Measurements from ENCODE around the gene LRRC66.

Gene LRRC66

GRCh38 chr4:52019936-52020657 is at the start of gene LRRC66:
Gene LRRC66, minus strand, starts transcription at chr4:52020363. Its CDS starts 2,750 bp downstream, at chr4:52017613.
- DNase-seq = no peak

- DNase-seq = no peak
Measured at GRCh38 chr4:52069571-52069970, 49.4 kb upstream of the LRRC66 start.

DNA sequence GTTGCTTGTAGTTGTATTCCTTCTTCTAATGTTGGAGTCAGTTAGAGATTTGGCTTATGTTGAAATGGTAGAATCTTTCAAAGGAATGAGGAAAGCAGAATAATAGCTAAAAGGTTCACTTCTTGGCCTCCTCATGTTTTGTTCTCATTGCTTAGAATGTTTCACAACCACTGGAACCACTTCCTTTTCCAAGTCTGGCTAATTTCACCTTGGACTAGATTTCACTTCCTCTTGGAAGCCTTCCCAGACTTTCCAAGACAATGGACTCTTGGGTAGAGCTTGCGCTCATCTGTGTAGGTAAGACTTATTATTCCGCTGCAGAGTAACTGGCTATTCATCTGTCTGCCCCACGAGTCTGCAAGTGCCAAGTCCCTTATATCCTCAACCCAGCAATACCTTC is 39.2 kb upstream of the LRRC66 start:
- no peak for DNase-seq

DNA sequence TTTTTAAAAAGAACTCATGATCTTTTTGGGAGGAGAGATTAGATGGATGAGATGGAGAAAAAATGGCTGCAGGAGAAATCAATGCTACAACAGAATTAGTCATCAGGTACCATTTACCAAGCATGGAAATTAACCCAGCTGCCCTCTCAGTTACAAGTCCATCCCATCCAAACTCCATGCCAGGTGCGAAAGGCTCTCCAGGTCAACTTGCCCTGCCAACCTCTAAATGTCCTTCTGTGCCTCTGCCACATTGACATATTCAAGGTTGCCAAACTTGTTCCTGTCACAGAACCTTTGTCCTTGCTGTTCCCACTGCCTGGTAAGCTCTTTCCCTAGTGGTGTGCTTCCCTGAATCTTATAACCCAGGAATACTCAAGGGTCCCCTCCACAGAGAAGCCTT is 38.1 kb upstream of the LRRC66 start:
- DNase-seq = no peak

DNA sequence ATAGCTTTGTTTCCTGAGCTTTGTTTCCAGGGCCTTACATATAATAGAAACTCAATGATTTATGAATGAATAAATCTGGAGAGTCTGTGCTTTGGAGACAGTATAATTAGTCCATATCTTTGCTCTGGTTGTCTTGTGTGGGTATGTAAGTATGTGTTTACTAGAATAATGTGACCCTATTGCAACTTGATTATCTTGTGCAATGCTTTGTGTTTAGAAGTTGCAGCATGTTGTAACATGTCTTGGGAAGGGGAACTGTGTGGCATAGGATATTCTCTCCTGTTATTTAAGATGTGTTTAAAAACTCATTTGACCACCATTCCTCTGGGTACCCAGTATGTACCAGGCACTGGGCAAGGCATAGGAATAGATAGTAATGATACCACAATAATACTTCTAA is 37.0 kb upstream of the LRRC66 start:
- DNase-seq = no peak

DNA sequence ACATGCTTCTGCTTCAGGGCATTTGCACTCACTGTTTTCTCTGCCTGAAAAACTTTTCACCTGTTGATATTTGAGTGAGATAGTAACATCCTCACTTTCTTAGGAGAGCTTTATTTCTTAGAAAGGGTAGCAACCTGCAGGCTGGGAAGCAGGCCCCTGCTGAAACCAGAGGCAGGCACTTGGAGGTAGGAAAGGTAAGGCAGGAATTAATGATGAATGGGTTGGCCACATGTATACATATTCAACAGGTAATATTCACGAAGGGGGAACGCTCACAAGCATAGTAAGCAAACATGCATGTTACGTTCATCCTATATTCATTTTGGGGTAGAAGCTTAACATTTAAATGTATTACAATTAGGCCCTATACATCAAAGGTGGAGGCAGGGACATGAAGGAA is 34.1 kb upstream of the LRRC66 start:
- no peak for DNase-seq

DNA sequence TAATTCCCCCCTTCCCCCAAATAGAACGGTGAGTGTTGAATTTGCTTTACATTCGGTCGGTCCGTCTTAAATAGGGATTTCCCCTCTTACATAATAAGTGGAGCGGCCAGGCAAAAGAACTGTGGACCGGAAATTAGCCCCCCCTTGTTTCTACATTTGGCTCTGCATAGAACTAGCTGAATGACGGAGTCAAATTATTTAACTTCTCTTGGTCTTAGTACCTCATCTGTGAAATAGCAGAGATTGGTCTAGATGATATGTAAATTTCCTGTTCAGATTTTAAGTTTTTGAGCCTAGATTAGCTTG is 32.3 kb upstream of the LRRC66 start:
- DNase-seq = no peak

GRCh38 chr4:52051615-52052474 is 31.7 kb upstream of the LRRC66 start:
- no peak for DNase-seq

- no peak for DNase-seq
Measured at GRCh38 chr4:52051213-52051614, 31.1 kb upstream of the LRRC66 start, which contains the start of gene SPATA18. Gene SPATA18, plus strand, starts transcription at chr4:52051304. Its CDS starts 401 bp downstream, at chr4:52051705.

- DNase-seq = no peak
Measured at GRCh38 chr4:52049266-52049665, 29.1 kb upstream of the LRRC66 start.

GRCh38 chr4:52045028-52045427 is 24.9 kb upstream of the LRRC66 start:
- DNase-seq = no peak

DNA sequence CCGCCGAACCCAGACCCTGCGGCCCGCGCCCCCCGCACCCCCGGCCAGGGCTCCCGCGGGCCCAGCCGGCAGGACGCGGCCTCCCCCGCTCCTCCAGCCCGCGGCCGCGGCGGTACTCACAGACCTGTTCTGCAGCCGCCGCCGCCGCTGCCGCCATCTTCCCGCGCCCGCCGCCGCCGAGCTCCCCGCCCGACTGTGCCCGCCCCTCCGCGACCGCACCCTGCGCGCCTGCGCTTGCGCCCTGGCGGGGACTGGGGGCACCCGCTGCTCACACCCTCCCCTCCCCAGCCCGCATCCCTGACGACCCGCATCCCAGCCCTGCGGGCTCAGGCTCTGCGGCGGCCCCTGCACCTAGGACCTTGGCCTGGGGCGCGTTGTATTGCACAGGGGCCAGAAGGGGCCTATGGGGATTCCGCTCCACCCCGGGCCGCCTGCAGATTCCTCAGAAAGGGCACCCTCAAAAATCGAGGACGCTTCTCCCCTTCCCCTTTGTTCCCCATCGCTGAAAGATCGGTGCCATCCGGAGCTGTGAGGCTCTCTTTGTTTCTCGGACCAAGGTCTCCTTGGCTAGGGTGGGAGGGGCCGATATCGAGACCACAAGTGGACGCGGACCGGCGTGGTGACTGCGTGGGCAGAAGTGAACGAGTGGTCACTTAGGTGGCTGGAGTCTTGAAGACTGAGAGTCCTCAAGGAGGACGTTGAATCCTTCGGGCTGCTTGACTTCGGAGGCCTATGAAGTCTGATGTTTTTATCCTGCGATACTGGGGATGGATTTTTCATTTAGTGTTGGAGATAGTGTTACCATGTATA is 18.1 kb upstream of the LRRC66 start, which contains the start of gene SGCB:
Gene SGCB, minus strand, starts transcription at position 197 of the 810 bp plus-strand sequence. Its CDS starts 40 bp downstream, at position 157.
- peak; percentile 67 for DNase-seq

- DNase-seq = no peak
Measured at GRCh38 chr4:52037689-52038102, 17.5 kb upstream of the LRRC66 start.

GRCh38 chr4:52036886-52037530 is 16.8 kb upstream of the LRRC66 start:
- no peak for DNase-seq

GRCh38 chr4:52035190-52035589 is 15.0 kb upstream of the LRRC66 start:
- no peak for DNase-seq

DNA sequence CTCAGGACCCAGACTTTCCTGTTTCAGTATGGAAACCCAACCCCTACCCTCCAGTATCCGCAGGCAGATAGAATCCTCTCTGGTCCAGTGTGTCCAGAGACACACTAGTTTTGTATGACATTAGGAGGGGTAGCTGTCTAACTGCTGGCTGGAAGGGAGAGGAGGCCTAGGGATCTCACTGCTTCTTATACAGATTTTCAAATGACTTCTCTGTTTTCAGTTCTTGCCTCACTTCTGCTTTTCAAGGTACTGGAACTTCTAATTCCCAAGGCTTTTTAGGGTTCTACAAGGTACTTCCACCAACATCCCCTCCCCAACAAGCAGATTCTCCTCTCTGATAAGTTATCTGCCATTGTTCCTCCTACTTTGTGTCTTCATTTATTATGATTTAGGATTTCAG is 11.8 kb upstream of the LRRC66 start:
- no peak for DNase-seq

DNA sequence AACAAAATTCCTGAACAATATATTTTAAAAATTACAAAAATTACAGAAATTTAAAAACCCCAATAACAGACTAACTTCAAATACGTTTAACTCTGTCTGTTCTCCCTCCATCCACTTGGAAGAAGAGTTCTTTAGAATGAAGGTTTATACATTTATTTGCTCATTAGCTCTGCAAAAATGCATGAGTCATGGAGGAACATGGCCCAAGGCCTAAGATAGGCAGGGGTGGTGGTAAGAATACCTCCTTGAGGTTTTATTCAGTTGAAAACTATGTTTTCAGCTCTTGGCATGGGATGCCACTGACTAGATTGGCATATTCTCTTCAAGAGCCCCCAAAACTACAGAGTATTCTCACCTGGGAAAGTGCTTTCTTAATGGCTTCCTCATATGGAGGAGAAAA is 8.8 kb upstream of the LRRC66 start:
- no peak for DNase-seq

GRCh38 chr4:52017814-52018213 is 2.3 kb downstream of the LRRC66 start:
- no peak for DNase-seq

DNA sequence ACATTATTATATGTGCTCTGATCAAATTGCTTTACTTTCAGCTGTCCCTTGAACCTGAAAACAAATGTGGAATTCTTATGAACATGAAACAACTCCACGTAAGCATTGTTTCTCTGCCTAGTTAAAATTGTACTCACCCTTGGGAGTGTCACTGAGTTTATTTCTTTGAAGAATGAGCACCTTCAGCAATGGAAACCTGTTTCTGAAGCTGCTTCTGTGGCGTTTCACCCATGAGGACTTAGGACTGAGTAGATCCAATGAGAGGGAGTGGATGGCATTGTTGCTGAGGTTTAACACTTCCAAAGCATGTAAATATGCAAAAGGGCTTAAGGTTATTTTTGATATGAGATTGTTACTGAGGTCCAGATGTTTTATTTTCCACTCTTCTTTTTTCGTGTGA is 3.2 kb downstream of the LRRC66 start:
- no peak for DNase-seq

DNA sequence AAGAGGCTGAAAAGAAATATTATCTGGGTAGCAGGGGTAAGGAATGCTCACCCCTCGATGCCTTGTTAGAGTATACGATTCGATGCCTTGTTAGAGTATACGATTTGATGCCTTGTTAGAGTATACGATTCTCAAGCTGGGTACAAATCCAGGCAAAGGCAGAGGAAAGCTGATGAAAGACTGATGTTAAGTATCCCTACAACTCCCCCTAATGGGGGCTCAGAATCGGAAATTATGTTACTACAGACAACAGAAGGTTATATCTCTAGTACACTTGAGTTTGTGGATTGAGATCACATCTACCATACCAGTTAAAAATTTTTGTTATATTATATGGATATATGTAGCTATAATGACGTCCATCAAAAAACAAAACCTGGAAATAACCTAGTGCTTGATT is 4.8 kb downstream of the LRRC66 start:
- no peak for DNase-seq

GRCh38 chr4:52014903-52015302 is 5.3 kb downstream of the LRRC66 start:
- no peak for DNase-seq

DNA sequence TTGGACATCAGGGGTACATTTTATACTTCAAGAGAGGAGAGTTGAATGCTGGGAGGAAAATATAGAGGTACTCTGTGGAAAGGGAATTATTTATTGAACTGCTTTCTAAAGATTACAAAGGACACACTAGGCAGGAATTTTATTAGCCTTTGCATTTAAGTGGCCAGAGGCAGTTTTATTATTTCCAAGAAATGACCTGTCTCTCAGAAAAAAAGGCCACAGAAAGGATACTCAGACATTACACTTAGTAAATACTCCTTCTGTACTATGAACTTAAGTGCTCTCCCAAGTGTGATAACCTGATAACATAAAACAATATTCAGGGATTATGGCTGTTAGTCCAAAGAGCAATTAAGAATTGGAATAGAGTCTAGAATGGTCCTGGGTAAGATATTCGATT is 7.5 kb downstream of the LRRC66 start:
- no peak for DNase-seq

GRCh38 chr4:52010986-52011385 is 9.2 kb downstream of the LRRC66 start:
- no peak for DNase-seq

Measured in CD4-positive, alpha-beta T cell treated with Interferon gamma for 1 hour (primary cell).